ENCODE data around the gene TSPAN32.

GRCh38 chr11:2256951-2257700, 44.7 kb upstream of the TSPAN32 start:
- no peak for TF ChIP-seq CTCF (conservative IDR thresholded peaks at IDR 0.05 in 1 of 2, IDR thresholded peaks at IDR 0.05 in 1 of 2; ENCODE audit: low read depth in 1 of 2, low read length in 2 of 2)
- no peak for TF ChIP-seq EZH2 (IDR thresholded peaks at IDR 0.05; ENCODE audit: low read length, missing control alignments)

Measured in fibroblast of lung (primary cell).